Nephron progenitor cell (in vitro differentiated cells): Measurements from ENCODE around the gene PHKB.

ENCODE experiments used
- DNase-seq: peaks from one replicate; pipeline ENCODE4 v3.0.0; 2021
- H3K27ac Mint-ChIP-seq: 2 replicates; pipeline ENCODE4 v1.8.0; 2021; ENCODE audit warnings: mild to moderate bottlenecking, moderate library complexity, mixed read lengths
- H3K27me3 Mint-ChIP-seq: 2 replicates; pipeline ENCODE4 v1.8.0; 2021; ENCODE audit warnings: mild to moderate bottlenecking, low read depth, mixed read lengths; ENCODE audit not compliant: poor library complexity
- H3K36me3 Mint-ChIP-seq: 2 replicates; pipeline ENCODE4 v1.8.0; 2021; ENCODE audit warnings: low read depth, mixed read lengths
- H3K4me1 Mint-ChIP-seq: 2 replicates; pipeline ENCODE4 v1.8.0; 2021; ENCODE audit warnings: mixed read lengths
- H3K4me3 Mint-ChIP-seq: 2 replicates; pipeline ENCODE4 v1.8.0; 2021; ENCODE audit warnings: mild to moderate bottlenecking, moderate library complexity, mixed read lengths
- H3K9me3 Mint-ChIP-seq: 2 replicates; pipeline ENCODE4 v1.8.0; 2021; ENCODE audit warnings: mild to moderate bottlenecking, moderate library complexity, mixed read lengths
- CTCF ChIP-seq: fragments of 200-600 bp; sonication (generic); IDR thresholded peaks from 2 replicates; pipeline ENCODE4 v1.5.0; 2021; ENCODE audit warnings: antibody characterized with exemption

The PHKB gene

GRCh38 chr16:47476654-47477345 lies 15.7 kb downstream of the PHKB start:
- no peak for DNase-seq
- no peak overlapping the region for H3K27ac Mint-ChIP-seq
- peaks cover 6% of the 10 kb centered on the region for H3K4me1 Mint-ChIP-seq
- TF ChIP-seq CTCF = no peak
- no peaks in the 10 kb centered on the region for H3K9me3 Mint-ChIP-seq
- no peaks in the 10 kb centered on the region for H3K36me3 Mint-ChIP-seq
- H3K4me3 Mint-ChIP-seq = no peak overlapping the region
- no peaks in the 10 kb centered on the region for H3K27me3 Mint-ChIP-seq

- DNase-seq = no peak
- Mint-ChIP-seq H3K4me1 (peaks cover 8% of the 10 kb centered on the region), H3K9me3 (no peaks in the 10 kb centered on the region), H3K36me3 (no peaks in the 10 kb centered on the region), H3K27ac (no peak overlapping the region), H3K27me3 (no peaks in the 10 kb centered on the region), H3K4me3 (no peak overlapping the region)
- no peak for TF ChIP-seq CTCF
These were observed 16.5 kb downstream of the PHKB start for GRCh38 chr16:47477679-47478078.

- no peaks in the 10 kb centered on the region for H3K36me3 Mint-ChIP-seq
- peaks cover 8% of the 10 kb centered on the region for H3K4me1 Mint-ChIP-seq
- no peaks in the 10 kb centered on the region for H3K27me3 Mint-ChIP-seq
- no peak for DNase-seq
- no peak overlapping the region for H3K4me3 Mint-ChIP-seq
- TF ChIP-seq CTCF = no peak
- no peak overlapping the region for H3K27ac Mint-ChIP-seq
- no peaks in the 10 kb centered on the region for H3K9me3 Mint-ChIP-seq
These were observed 19.3 kb downstream of the PHKB start for GRCh38 chr16:47480410-47480809.

GRCh38 chr16:47481698-47482374 lies 20.7 kb downstream of the PHKB start:
- Mint-ChIP-seq H3K4me3 (no peak overlapping the region), H3K36me3 (peaks cover 9% of the 10 kb centered on the region), H3K9me3 (no peaks in the 10 kb centered on the region), H3K4me1 (peaks cover 8% of the 10 kb centered on the region), H3K27me3 (no peaks in the 10 kb centered on the region), H3K27ac (no peak overlapping the region)
- no peak for TF ChIP-seq CTCF
- no peak for DNase-seq

GRCh38 chr16:47483616-47484015 lies 22.5 kb downstream of the PHKB start:
- TF ChIP-seq CTCF = no peak
- Mint-ChIP-seq H3K4me3 (no peak overlapping the region), H3K27me3 (no peaks in the 10 kb centered on the region), H3K4me1 (peaks cover 8% of the 10 kb centered on the region), H3K27ac (no peak overlapping the region), H3K36me3 (peaks cover 24% of the 10 kb centered on the region), H3K9me3 (peaks cover 12% of the 10 kb centered on the region)
- no peak for DNase-seq

- Mint-ChIP-seq H3K9me3 (peaks cover 40% of the 10 kb centered on the region), H3K27me3 (no peaks in the 10 kb centered on the region), H3K36me3 (peaks cover 52% of the 10 kb centered on the region), H3K4me1 (peaks cover 1% of the 10 kb centered on the region), H3K4me3 (no peak overlapping the region), H3K27ac (no peak overlapping the region)
- no peak for DNase-seq
- TF ChIP-seq CTCF = no peak
These were observed 25.7 kb downstream of the PHKB start for GRCh38 chr16:47486856-47487255.
